HG03442 (cell line): ENCODE data around the gene ITM2B.

Experiments
- ATAC-seq: cut with Tn5 transposase; IDR thresholded peaks from one replicate; pipeline ENCODE4 v1.9.1; 2021; ENCODE audit warnings: mild to moderate bottlenecking, moderate library complexity; ENCODE audit not compliant: unreplicated experiment

ITM2B gene

DNA sequence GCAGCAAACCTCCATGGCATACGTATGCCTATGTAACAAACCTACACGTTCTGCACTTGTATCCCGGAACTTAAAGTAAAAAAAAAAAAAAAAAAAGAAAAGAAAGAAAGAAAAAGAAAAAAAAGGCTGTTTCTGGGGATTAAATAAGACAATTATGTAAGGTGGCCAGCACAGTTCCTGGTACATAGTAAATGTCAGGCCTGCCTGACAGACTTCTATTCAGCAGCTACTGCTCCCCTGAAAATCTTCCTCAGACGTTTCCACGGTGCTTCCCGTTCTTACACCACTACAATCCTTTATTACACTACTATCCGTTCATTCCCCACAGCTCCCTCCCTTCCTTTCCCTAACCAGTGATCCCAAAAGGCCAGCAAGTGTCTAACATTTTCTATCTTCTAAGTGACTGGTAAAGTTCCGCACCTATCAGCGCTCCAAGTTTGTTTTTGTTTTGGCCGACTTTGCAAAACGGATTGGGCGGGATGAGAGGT lies 69.9 kb downstream of the ITM2B start:
- ATAC-seq = no peak

GRCh38 chr13:48303359-48304142 lies 70.5 kb downstream of the ITM2B start, which contains the start of gene RB1:
TSS of gene RB1 (plus strand) at chr13:48303751. CDS start at chr13:48303913, 162 bp downstream.
- peak; percentile 78 for ATAC-seq

- peak; percentile 52 for ATAC-seq
These were observed 71.3 kb downstream of the ITM2B start for GRCh38 chr13:48304143-48304876.

- no peak for ATAC-seq
These were observed 78.2 kb downstream of the ITM2B start for GRCh38 chr13:48311223-48311622.

DNA sequence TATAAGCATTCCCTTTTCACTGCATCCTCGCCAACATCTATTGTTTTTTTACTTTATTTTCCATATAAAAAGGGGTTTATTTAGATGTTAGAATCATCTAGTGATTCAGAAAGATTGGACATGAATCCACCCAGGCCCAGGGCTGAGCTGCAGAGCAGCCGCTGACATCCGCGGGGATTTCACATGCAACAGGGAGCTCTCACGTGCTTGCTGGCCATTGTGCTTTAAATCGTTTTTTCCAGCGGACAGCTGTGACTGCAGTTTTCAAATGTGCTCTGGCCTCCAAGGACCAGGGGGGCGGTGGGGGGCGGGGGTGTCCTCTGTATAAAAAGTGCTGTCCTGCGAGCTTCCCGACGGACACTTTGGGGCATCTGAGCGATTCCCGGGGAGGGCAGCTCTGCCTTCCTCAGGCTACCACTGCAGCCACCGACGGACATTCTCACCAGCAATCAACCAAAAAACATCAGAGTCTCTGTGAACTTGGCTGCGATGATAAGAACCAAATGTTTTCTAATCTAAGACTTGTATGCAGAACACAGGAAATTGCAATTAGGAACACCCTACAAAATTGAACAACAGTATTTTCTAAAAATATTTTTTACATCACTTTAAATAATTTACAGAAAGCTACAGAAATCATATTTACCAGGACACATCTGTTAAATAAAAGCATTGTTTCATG lies 83.1 kb downstream of the ITM2B start:
- no peak for ATAC-seq

- ATAC-seq = no peak
These were observed 84.0 kb downstream of the ITM2B start for GRCh38 chr13:48316826-48317510.

DNA sequence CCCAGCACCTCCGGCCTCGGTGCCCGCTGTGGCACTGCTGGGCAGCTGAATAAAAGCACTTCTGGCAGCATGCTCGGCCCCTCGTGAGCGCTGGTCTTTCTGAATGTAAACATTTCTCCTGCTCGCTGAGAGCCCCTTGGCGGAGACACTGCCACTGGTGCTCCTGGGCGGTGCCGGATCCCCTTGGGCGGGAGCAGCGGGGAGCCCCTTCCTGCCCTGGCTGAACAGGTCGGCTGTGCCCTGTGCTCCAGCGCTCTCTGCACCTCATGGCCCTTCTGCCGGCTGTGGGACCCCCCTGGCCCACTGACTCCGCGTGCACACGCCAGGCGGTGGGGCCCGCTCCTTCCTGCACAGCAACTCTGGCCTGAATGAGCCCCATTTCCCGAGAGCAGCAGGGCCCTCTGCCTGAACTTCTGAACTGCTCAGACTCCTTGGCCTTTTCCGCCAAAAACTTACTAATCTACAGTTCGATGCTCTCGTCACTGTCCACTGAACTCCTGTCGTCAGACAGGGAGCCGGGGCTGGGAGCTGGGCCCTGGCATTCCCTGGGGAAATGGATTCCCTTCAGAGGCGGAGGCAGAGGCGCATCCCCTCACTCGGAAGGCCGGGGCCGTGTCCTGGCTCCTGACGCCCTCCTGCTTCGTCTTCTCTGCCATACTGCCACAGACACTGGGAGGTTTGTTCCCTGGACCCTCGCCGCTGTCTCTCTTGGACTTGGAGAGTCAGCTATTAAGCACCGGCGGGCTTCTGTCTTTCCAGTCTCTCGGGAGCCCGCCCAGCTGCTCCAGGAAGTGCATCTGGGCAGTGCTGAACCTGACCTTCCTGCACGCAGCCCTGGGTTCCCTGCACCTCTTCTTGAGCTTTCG lies 84.7 kb downstream of the ITM2B start:
- no peak for ATAC-seq

DNA sequence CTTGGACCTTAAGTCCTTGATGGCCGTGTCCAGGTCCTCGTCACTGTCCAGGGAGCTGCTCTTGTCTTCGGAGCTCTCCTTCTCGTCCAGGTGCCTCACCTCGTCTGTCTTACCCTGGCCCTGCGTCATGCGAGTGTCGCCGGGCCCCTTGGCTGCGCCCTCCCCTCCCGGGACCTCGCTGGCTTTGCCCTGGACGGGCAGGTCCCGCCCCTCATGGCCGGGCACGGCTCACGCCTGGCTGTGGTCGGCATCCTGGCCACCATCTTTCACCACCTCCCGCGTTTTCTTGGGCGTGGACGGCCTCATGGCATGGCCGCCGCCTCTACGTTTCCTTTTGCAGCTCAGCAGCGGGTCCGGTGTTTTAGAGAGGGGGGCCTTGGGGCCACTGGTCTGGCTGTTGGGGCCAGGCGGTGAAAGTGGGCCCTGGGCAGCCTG lies 85.4 kb downstream of the ITM2B start:
- ATAC-seq = no peak

DNA sequence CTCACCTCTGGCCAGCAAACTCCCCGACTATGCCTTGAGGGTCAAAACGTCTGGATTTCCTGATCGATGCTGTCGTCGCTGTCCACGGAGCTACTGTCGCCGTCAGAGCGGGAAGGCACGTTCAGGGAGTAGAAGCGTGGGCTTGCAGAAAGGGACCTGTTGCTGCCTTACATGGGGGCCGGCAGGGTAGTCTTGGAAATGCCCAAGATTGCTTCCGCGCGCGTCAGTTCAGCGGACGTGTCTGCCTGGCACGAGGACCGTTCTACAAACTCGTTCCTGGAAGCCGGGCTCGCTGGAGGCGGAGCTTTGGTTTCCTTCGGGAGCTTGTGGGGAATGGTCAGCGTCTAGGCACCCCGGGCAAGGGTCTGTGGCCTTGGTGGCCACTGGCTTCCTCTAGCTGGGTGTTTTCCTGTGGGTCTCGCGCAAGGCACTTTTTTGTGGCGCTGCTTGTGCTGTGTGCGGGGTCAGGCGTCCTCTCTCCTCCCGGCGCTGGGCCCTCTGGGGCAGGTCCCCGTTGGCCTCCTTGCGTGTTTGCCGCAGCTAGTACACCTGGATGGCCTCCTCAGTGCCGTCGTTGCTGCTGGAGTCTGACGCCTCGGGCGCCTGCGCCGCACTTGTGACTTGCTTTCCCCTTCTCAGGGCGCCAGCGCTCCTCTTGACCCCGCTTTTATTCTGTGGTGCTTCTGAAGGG lies 86.0 kb downstream of the ITM2B start:
- no peak for ATAC-seq
